HepG2 (cell line): Measurements from ENCODE around the gene FNIP2. TPM values are rescaled to one million over a fixed set of nuclear protein-coding genes. Genes with fewer than 3 reads are reported as not detected.

ENCODE experiments used
- CENPX ChIP-seq: sonication (generic); formaldehyde crosslinking; IDR thresholded peaks from 2 replicates; pipeline ENCODE4 v1.9.0; 2021; ENCODE audit warnings: mild to moderate bottlenecking, missing genetic modification reagents, moderate library complexity
- FOXK2 ChIP-seq: fragments of 450-650 bp; IDR thresholded peaks from 2 replicates; pipeline ENCODE4 v1.6.1; 2016
- KMT2B ChIP-seq: IDR thresholded peaks from 2 replicates; pipeline ENCODE4 v1.6.1; 2016; ENCODE audit warnings: missing genetic modification reagents, missing compliant biosample characterization
- MIER2 ChIP-seq: IDR thresholded peaks from 2 replicates; pipeline ENCODE4 v1.6.1; 2016; ENCODE audit warnings: missing biosample characterization, missing genetic modification reagents
- RXRA ChIP-seq: sonication (generic); formaldehyde crosslinking; IDR thresholded peaks from 2 replicates; pipeline ENCODE4 v1.5.1; 2020; ENCODE audit warnings: missing genetic modification reagents
- SETDB1 ChIP-seq: sonication (generic); formaldehyde crosslinking; IDR thresholded peaks from 2 replicates; pipeline ENCODE4 v1.5.1; 2020; ENCODE audit warnings: missing genetic modification reagents, mild to moderate bottlenecking, borderline replicate concordance
- ZNF652 ChIP-seq: IDR thresholded peaks from 2 replicates; pipeline ENCODE4 v1.6.1; 2016; ENCODE audit warnings: low read depth, borderline replicate concordance
- ZSCAN12 ChIP-seq: sonication (generic); formaldehyde crosslinking; IDR thresholded peaks from 2 replicates; pipeline ENCODE4 v1.9.0; 2021; ENCODE audit warnings: mild to moderate bottlenecking, missing genetic modification reagents
- polyA plus RNA-seq, 8 experiments: library from polyadenylated mRNA; depleted of rRNA in 3 of 8; stranded (reverse) in 7 of 8; unstranded in 1 of 8; fragments of >200 nt; fragmentation: Illumina TruSeq in 4 of 8; extraction: Trizol in 4 of 8; gene quantifications; 2 replicates each; pipeline versions ENCODE4 v1.2.1 to v1.2.3, GENCODE V29; 2011 to 2016; ENCODE audit warnings: low read depth in 4 of 8, missing spikeins in 1 of 8, mixed read lengths in 1 of 8; ENCODE audit not compliant: insufficient read depth in 1 of 8
- total RNA-seq, 5 experiments: library from RNA; depleted of rRNA; stranded (reverse); fragments of >200 nt; fragmentation: Illumina TruSeq; extraction: Trizol; gene quantifications; 2 replicates each; pipeline ENCODE4 v1.2.3, GENCODE V29; 2016; ENCODE audit warnings: low read depth in 1 of 5
- TF ChIP-seq, protein P1 (sequence below): sonication (generic); formaldehyde crosslinking; IDR thresholded peaks from 2 replicates; pipeline ENCODE4 v1.4.0; 2020; ENCODE audit warnings: missing genetic modification reagents
- TF ChIP-seq, protein P2 (sequence below): IDR thresholded peaks from 2 replicates; pipeline ENCODE4 v1.6.1; 2016
- TF ChIP-seq, protein P3 (sequence below), 2 experiments: IDR thresholded peaks; 2 replicates each; pipeline ENCODE4 v1.6.1; 2011 to 2012; ENCODE audit warnings: low read length in 2 of 2, borderline replicate concordance in 1 of 2, low read depth in 1 of 2, mild to moderate bottlenecking in 1 of 2, moderate library complexity in 1 of 2

FNIP2 gene
- total and polyA plus RNA-seq, 2 of the 13 experiments (the other 11 are each of a cell fraction or from before 2014, with no cell fraction given): 15.5 to 21.0 TPM

DNA sequence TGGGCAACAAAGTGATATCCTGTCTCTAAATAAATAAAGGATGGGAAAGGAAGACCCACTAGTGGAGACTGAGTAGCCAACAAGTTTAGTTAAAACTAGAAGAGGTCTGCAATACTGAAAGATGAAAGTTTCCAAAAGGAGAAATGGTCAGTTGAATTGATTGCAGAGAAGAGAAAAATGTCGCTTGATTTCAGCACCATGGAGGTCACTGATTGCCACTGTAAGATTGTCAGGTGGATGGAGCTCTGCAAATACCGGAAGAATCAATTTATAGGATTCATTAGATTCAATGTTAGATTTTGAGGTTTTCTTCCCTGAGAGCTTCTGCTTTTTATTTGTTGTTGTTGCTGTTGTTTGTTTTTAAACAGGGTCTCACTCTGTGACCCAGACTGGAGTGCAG lies 5.4 kb upstream of the FNIP2 start (continued):
- TF ChIP-seq, protein P1, sequence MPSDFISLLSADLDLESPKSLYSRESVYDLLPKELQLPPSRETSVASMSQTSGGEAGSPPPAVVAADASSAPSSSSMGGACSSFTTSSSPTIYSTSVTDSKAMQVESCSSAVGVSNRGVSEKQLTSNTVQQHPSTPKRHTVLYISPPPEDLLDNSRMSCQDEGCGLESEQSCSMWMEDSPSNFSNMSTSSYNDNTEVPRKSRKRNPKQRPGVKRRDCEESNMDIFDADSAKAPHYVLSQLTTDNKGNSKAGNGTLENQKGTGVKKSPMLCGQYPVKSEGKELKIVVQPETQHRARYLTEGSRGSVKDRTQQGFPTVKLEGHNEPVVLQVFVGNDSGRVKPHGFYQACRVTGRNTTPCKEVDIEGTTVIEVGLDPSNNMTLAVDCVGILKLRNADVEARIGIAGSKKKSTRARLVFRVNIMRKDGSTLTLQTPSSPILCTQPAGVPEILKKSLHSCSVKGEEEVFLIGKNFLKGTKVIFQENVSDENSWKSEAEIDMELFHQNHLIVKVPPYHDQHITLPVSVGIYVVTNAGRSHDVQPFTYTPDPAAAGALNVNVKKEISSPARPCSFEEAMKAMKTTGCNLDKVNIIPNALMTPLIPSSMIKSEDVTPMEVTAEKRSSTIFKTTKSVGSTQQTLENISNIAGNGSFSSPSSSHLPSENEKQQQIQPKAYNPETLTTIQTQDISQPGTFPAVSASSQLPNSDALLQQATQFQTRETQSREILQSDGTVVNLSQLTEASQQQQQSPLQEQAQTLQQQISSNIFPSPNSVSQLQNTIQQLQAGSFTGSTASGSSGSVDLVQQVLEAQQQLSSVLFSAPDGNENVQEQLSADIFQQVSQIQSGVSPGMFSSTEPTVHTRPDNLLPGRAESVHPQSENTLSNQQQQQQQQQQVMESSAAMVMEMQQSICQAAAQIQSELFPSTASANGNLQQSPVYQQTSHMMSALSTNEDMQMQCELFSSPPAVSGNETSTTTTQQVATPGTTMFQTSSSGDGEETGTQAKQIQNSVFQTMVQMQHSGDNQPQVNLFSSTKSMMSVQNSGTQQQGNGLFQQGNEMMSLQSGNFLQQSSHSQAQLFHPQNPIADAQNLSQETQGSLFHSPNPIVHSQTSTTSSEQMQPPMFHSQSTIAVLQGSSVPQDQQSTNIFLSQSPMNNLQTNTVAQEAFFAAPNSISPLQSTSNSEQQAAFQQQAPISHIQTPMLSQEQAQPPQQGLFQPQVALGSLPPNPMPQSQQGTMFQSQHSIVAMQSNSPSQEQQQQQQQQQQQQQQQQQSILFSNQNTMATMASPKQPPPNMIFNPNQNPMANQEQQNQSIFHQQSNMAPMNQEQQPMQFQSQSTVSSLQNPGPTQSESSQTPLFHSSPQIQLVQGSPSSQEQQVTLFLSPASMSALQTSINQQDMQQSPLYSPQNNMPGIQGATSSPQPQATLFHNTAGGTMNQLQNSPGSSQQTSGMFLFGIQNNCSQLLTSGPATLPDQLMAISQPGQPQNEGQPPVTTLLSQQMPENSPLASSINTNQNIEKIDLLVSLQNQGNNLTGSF (CRISPR knock-in tag): no peak
- TF ChIP-seq ZSCAN12 (CRISPR knock-in tag) (no peak), CENPX (CRISPR knock-in tag) (no peak), KMT2B (CRISPR knock-in tag) (no peak), RXRA (no peak), FOXK2 (no peak), SETDB1 (no peak), ZNF652 (CRISPR knock-in tag) (no peak), MIER2 (CRISPR knock-in tag) (peak; percentile 53; the same call in 1 of the 2 replicates)
- TF ChIP-seq, protein P2, sequence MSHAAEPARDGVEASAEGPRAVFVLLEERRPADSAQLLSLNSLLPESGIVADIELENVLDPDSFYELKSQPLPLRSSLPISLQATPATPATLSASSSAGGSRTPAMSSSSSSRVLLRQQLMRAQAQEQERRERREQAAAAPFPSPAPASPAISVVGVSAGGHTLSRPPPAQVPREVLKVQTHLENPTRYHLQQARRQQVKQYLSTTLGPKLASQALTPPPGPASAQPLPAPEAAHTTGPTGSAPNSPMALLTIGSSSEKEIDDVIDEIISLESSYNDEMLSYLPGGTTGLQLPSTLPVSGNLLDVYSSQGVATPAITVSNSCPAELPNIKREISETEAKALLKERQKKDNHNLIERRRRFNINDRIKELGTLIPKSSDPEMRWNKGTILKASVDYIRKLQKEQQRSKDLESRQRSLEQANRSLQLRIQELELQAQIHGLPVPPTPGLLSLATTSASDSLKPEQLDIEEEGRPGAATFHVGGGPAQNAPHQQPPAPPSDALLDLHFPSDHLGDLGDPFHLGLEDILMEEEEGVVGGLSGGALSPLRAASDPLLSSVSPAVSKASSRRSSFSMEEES (CRISPR knock-in tag): no peak
- TF ChIP-seq, protein P3, sequence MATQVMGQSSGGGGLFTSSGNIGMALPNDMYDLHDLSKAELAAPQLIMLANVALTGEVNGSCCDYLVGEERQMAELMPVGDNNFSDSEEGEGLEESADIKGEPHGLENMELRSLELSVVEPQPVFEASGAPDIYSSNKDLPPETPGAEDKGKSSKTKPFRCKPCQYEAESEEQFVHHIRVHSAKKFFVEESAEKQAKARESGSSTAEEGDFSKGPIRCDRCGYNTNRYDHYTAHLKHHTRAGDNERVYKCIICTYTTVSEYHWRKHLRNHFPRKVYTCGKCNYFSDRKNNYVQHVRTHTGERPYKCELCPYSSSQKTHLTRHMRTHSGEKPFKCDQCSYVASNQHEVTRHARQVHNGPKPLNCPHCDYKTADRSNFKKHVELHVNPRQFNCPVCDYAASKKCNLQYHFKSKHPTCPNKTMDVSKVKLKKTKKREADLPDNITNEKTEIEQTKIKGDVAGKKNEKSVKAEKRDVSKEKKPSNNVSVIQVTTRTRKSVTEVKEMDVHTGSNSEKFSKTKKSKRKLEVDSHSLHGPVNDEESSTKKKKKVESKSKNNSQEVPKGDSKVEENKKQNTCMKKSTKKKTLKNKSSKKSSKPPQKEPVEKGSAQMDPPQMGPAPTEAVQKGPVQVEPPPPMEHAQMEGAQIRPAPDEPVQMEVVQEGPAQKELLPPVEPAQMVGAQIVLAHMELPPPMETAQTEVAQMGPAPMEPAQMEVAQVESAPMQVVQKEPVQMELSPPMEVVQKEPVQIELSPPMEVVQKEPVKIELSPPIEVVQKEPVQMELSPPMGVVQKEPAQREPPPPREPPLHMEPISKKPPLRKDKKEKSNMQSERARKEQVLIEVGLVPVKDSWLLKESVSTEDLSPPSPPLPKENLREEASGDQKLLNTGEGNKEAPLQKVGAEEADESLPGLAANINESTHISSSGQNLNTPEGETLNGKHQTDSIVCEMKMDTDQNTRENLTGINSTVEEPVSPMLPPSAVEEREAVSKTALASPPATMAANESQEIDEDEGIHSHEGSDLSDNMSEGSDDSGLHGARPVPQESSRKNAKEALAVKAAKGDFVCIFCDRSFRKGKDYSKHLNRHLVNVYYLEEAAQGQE (IDR thresholded peaks at IDR 0.05; ENCODE audit: borderline replicate concordance in 1 of 2, low read depth in 1 of 2, low read length in 2 of 2): peak in 1 of 2 experiments; percentile 84; a peak in 3 of 4 replicates
